HL-60/S4 treated with phorbol 12-myristate 13-acetate at 8.2 ng/mL for 4 days and 3 days (cell line): ENCODE measurements around the gene SPANXN3.
"Not testable (repeated sequence)": the region's sequence is repeated elsewhere in the genome, so short reads cannot be mapped to it uniquely, and the experiment has no call there.

Source experiments
- in situ Hi-C: fragments of 300-500 bp; cut with MboI; formaldehyde crosslinking; loops from 2 replicates; pipeline ENCODE4 v1.15.0; 2022; ENCODE audit warnings: low sequenced_read_pairs

Gene SPANXN3

DNA sequence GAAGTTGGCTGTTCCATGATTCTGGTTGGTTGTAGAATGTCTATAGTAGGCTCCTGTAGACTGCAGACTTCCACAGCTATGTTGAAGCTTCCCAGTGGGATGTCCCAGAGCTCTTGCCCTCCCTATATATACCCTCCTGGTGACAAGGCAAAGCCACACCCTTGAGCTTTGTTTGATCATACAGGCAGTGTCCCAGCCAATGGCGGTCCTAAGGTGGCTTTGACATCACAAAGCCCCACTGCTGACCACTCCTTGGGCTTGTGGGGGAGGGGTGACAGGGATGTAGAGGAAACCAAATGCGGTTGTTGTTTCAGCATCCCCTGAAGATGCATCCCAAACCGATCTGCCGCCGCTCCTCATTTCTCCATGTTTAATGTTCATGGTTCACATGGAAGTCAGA is at the start of gene SPANXN3:
Gene SPANXN3 (minus strand): TSS at position 101 of the 400 bp plus-strand sequence. CDS start 84 bp downstream, at position 17.
- in situ Hi-C loops: not testable (repeated sequence)

DNA sequence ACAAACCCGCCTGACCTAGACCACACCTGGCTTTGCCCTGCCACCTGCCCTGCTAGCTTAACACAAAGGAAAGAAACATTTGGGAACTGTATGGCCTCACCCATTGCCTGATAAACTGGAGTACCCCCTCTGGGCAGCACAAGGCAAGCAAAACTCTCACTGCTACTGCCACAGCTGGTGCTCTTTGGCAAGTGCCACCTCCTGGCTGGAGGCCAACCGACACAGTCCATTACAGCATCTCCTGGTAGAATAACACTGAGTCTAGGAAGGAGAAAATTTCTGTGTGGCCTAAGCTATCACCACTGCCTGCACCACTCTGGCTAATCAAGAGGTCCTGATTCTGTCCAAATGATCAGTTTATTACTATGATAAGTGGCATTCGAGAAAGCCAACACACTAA is 18.9 kb upstream of the SPANXN3 start:
- in situ Hi-C loops: no loop called here

- in situ Hi-C loops: not testable (repeated sequence)
These were observed 15.1 kb downstream of the SPANXN3 start for GRCh38 chrX:143502196-143502595.

- in situ Hi-C loops: no loop called here
These were observed 16.5 kb downstream of the SPANXN3 start for GRCh38 chrX:143500751-143501150.

- in situ Hi-C loops: no loop called here
These were observed 31.2 kb downstream of the SPANXN3 start for GRCh38 chrX:143486105-143486504.

DNA sequence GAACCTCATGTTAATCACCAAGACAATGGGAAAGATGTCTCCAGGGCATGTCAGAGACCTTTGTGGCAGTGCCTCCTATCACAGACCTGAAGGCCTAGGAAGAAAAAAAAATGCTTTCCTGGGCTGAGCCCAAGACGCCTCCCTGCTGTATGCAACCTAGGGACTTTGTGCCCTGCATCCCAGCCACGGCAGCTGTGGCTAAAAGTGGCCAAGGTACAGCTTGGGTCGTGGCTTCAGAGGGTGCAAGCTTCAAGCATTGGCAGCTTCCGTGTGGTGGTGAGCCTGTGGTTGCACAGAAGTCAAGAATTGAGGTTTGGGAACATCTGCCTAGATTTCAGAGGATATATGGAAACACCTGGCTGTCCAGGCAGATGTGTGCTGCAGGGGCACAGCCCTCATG is 40.5 kb downstream of the SPANXN3 start:
- in situ Hi-C loops: no loop called here

DNA sequence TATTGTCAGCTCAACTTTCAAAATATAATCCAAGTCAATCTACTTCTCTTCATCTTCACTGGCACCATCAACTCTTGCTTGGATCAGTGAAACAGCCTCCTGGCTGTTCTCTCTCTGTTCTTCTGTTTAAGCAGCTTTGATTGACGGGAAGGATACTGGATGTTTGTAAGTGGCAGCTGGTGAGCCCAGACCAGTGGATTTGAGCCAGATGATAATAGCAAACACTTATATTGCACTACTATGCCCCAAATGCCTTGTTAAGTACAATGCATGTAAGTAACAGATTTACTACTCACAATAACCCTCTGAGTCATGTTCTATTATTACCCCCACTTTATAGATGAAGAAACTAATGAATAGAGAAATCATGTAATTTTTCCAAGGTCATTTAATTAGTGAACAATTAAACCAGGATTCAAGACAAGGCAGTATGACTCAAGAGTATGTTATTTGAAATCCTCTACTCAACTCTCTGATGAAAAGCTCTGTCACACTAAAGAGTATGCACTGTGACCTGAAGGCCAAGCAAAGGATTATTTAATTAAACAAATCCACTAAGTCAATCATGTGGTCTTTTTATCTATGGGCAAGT is 44.8 kb downstream of the SPANXN3 start:
- in situ Hi-C loops: no loop called here

GRCh38 chrX:143466130-143466529 is 51.1 kb downstream of the SPANXN3 start:
- in situ Hi-C loops: no loop called here

DNA sequence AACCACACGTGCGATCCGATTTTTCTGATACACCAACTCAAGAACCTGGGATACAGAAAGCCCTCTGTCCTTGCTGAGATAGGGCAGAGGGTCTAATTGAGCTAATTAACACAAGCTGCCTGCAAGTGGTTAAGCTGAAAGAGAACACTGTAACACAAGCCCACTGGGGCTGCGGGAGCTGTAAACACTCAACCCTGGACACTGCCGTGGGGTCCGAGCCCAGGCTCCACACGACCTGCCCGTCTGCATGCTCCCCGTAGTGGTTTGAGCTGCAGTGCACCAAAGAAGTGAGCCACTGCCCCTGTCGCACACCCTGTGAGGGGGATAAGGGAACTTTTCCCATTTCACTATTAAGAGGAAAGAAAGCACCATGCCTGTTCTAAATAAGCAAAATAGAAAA is 54.6 kb downstream of the SPANXN3 start:
- in situ Hi-C loops: no loop called here

DNA sequence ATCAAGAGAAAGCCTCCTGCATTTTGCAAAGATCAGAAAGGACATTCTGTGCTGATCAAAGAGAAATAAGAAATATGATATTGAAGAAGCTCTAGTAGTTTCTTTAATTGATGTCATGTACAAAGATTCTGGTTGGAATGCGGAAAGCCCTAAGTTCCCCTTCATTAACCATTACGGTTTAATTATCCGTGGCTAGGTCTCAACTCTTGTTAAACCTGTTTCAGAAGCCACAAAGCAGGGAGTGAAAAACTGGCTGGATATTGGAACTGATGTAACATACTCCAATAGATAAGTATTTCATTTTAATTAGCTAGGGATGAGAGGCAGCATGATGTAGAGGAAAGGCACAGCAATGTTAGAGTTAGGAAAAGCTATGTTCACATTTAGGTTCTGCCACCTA is 55.7 kb downstream of the SPANXN3 start:
- in situ Hi-C loops: no loop called here
